ENCODE measurements around the gene POLR1B. TPM values are rescaled to one million over a fixed set of nuclear protein-coding genes. Genes with fewer than 3 reads are reported as not detected.
A peak's percentile ranks its signal among the peaks of the same experiment; 100 is the strongest.
"Not testable (repeated sequence)": the region's sequence is repeated elsewhere in the genome, so short reads cannot be mapped to it uniquely, and the experiment has no call there.

POLR1B gene
- total RNA-seq, 4 donors from 2014 or later = 13.5 to 39.0 (median 14.6) TPM

DNA sequence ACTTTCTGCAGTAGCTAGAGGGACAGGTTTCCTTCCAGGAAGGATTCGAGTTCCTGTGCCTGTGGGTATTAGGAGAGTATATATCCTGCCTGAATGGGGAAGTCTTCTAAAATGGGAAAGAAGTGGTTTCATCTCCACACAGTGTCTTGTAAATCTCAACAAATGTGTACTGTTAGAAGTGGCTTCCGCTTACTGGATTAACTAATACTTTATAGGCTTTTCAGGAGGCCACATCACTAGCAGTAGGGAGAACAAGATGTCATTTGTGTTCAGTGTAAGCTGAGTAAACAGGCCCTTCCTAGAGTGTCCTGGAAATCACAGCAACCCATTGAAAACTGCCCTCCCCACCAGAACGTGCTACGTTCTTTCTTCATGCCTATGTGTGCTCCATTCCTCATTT is 12.5 kb upstream of the POLR1B start:
- TF ChIP-seq, protein P1, sequence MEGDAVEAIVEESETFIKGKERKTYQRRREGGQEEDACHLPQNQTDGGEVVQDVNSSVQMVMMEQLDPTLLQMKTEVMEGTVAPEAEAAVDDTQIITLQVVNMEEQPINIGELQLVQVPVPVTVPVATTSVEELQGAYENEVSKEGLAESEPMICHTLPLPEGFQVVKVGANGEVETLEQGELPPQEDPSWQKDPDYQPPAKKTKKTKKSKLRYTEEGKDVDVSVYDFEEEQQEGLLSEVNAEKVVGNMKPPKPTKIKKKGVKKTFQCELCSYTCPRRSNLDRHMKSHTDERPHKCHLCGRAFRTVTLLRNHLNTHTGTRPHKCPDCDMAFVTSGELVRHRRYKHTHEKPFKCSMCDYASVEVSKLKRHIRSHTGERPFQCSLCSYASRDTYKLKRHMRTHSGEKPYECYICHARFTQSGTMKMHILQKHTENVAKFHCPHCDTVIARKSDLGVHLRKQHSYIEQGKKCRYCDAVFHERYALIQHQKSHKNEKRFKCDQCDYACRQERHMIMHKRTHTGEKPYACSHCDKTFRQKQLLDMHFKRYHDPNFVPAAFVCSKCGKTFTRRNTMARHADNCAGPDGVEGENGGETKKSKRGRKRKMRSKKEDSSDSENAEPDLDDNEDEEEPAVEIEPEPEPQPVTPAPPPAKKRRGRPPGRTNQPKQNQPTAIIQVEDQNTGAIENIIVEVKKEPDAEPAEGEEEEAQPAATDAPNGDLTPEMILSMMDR (IDR thresholded peaks at IDR 0.05) = no peak
- no peak for DNase-seq (ENCODE audit: low spot score)
- ATAC-seq (ENCODE audit: low FRiP score) = no peak

GRCh38 chr2:112530728-112531127 is 11.5 kb upstream of the POLR1B start:
- no peak for ATAC-seq (ENCODE audit: low FRiP score)
- TF ChIP-seq, protein P1 (IDR thresholded peaks at IDR 0.05) = no peak

DNA sequence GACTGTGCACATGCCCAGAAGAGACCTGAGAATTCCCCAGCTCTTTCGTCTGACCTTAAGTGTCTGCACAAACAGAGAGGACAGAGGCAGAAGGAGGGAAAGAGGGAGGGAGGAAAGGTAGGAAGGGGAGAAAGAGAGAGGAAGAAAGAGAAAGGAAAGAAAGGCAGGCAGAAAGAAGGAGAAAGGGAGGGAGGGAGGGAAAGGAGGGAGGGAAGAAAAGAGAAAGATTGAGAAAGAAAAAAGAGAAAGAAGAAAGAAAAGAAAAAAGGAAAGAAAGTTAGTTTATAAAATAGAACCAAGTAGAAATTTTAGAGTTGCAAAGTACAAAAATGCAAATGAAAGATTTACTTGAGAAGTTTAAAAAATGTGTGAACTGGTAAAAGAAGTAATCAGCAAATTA is 7.4 kb upstream of the POLR1B start:
- ATAC-seq (ENCODE audit: low FRiP score) = no peak

More at GRCh38 chr2:112530728-112531127, 11.5 kb upstream of the POLR1B start:
- DNase-seq (ENCODE audit: low spot score) = no peak

GRCh38 chr2:112536665-112537064 is 5.6 kb upstream of the POLR1B start:
- not testable (repeated sequence) for DNase-seq (ENCODE audit: low spot score); ATAC-seq (ENCODE audit: low FRiP score)

More for the DNA sequence above, 7.4 kb upstream of the POLR1B start:
- no peak for DNase-seq (ENCODE audit: low spot score)
- TF ChIP-seq, protein P1 (IDR thresholded peaks at IDR 0.05) = no peak

GRCh38 chr2:112539306-112539705 is 3.0 kb upstream of the POLR1B start:
- ATAC-seq (ENCODE audit: low FRiP score) (no peak), DNase-seq (ENCODE audit: low spot score) (no peak)
- TF ChIP-seq, protein P1 (IDR thresholded peaks at IDR 0.05) = no peak

- TF ChIP-seq, protein P1 (IDR thresholded peaks at IDR 0.05) = no peak
- no peak for DNase-seq (ENCODE audit: low spot score)
Observed at GRCh38 chr2:112540906-112541305, 1.4 kb upstream of the POLR1B start.

GRCh38 chr2:112541315-112542122 is 746 bp upstream of the POLR1B start:
- DNase-seq (ENCODE audit: low spot score) (peak; percentile 31), ATAC-seq (ENCODE audit: low FRiP score) (peak; percentile 85)
- TF ChIP-seq, protein P1 (IDR thresholded peaks at IDR 0.05) = no peak

More at GRCh38 chr2:112540906-112541305, 1.4 kb upstream of the POLR1B start:
- no peak for ATAC-seq (ENCODE audit: low FRiP score)

Data from omental fat pad (tissue), 4 donors.